Colonic mucosa (tissue), 4 donors: ENCODE data around the gene CSF3R. TPM values are rescaled to one million over a fixed set of nuclear protein-coding genes. Genes with fewer than 3 reads are reported as not detected.
A peak's percentile ranks its signal among the peaks of the same experiment; 100 is the strongest.

ENCODE experiments used
- DNase-seq: peaks from one replicate; pipeline ENCODE4 v3.0.0-alpha.2; 2020
- H3K27ac ChIP-seq: fragments of 200-600 bp; one replicate; pipeline ENCODE4 v1.8.0; 2021
- H3K27me3 ChIP-seq: fragments of 200-600 bp; one replicate; pipeline ENCODE4 v1.8.0; 2021
- H3K36me3 ChIP-seq: fragments of 200-600 bp; one replicate; pipeline ENCODE4 v1.8.0; 2021
- H3K4me1 ChIP-seq: fragments of 200-600 bp; one replicate; pipeline ENCODE4 v1.8.0; 2021; ENCODE audit warnings: mild to moderate bottlenecking
- H3K4me3 ChIP-seq: fragments of 200-600 bp; one replicate; pipeline ENCODE4 v1.8.0; 2021
- H3K9ac ChIP-seq, 2 donors: one replicate each; pipeline ENCODE4 v1.7.0; 2013; ENCODE audit warnings: control low read depth in 2 of 2, low read depth in 2 of 2, low read length in 2 of 2
- H3K9me3 ChIP-seq: fragments of 200-600 bp; one replicate; pipeline ENCODE4 v1.8.0; 2021
- intact Hi-C: fragments of 100-400 bp; cut with DNase I; formaldehyde crosslinking; loops from one replicate; pipeline ENCODE4 v1.14.1; 2022
- total RNA-seq, 2 donors: library from RNA; stranded (reverse); fragmentation: NEBNext Ultra II Directional in 1 of 2; extraction: Animal tissue kit (Norgen Biotek cat#: 25700) in 1 of 2; gene quantifications; one replicate each; pipeline ENCODE4 v1.2.1, GENCODE V29; 2021
- TF ChIP-seq, protein P1 (sequence below): fragments of 200-600 bp; IDR thresholded peaks from one replicate; pipeline ENCODE4 v1.8.0; 2022; ENCODE audit warnings: antibody characterized with exemption, mild to moderate bottlenecking
- donor health status: healthy.
- donor health status: DM: no; HTN: no; CAD: no.
- donor health status: DM: no; HTN: no; CAD: no.

CSF3R gene
- total RNA-seq, 2 donors from 2014 or later, result 1.1 to 3.8 TPM

- H3K9me3 ChIP-seq, result no peaks in the 10 kb centered on the region
- no peaks in the 10 kb centered on the region for H3K27me3 ChIP-seq
- peak overlapping the region; percentile 63 to 89 for H3K9ac ChIP-seq
- peaks cover 9% of the 10 kb centered on the region for H3K36me3 ChIP-seq
- peak overlapping the region; percentile 93 for H3K4me3 ChIP-seq
- H3K27ac ChIP-seq, result peak overlapping the region; percentile 71
- peaks cover 7% of the 10 kb centered on the region for H3K4me1 ChIP-seq
- intact Hi-C loops, result no loop called here
- DNase-seq, result no peak
- TF ChIP-seq, protein P1, sequence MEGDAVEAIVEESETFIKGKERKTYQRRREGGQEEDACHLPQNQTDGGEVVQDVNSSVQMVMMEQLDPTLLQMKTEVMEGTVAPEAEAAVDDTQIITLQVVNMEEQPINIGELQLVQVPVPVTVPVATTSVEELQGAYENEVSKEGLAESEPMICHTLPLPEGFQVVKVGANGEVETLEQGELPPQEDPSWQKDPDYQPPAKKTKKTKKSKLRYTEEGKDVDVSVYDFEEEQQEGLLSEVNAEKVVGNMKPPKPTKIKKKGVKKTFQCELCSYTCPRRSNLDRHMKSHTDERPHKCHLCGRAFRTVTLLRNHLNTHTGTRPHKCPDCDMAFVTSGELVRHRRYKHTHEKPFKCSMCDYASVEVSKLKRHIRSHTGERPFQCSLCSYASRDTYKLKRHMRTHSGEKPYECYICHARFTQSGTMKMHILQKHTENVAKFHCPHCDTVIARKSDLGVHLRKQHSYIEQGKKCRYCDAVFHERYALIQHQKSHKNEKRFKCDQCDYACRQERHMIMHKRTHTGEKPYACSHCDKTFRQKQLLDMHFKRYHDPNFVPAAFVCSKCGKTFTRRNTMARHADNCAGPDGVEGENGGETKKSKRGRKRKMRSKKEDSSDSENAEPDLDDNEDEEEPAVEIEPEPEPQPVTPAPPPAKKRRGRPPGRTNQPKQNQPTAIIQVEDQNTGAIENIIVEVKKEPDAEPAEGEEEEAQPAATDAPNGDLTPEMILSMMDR, result no peak
Measured at GRCh38 chr1:36464605-36465393, 17.9 kb downstream of the CSF3R start.

DNA sequence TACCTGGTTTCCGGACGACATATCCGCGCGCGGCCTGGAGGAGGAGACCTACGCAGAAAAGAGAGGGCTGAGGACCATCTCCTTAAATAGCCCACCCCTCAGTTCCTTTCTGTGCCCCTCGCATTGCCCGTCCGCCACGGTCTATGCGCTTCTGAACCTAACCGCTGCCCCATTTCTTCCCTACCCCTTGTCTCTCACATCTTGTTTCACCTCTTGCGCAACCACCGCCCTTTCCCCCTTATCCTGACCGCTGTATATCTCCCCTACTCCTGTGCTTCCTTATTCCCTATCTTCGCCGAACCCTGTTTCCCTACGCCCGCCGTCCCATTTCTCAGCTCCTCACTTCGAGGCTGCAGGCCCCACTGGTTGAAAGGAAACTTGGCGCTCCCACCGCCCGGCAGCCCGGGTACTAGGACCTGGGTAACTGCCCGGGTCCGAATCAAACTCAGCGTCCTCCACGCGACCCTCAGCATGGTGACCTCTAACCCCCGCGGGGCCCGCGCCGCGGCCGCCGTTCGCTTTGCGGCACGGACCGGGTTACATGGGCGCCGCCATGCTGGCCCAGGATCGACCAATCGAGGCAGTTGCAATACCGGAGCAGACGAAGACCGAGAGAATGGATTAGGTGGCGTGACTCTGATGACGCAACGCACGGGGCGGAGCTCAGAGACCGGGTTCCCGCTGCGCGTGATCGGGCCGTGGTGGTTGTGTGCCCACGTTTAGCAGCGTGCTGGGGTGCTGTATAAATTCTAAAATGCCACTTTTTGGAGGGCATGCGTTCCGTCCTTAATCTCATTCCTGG is 18.7 kb downstream of the CSF3R start, which contains the start of gene MRPS15:
MRPS15 (minus strand) TSS at position 582 of the 802 bp plus-strand sequence; CDS start at position 473, 109 bp downstream.
- TF ChIP-seq, protein P1, result no peak
- Histone ChIP-seq H3K9ac (peak within 1 kb of the TSS; percentile 89), H3K27ac (peak within 1 kb of the TSS; percentile 71), H3K4me3 (peak within 1 kb of the TSS; percentile 93), H3K4me1 (peaks cover 7% of the 10 kb centered on the region), H3K36me3 (peaks cover 9% of the 10 kb centered on the region), H3K9me3 (no peaks in the 10 kb centered on the region), H3K27me3 (no peaks in the 10 kb centered on the region)
- DNase-seq, result peak; percentile 98
- intact Hi-C loops, result no loop called here

- peaks cover 7% of the 10 kb centered on the region for H3K4me1 ChIP-seq
- peak overlapping the region; percentile 89 for H3K9ac ChIP-seq
- no peaks in the 10 kb centered on the region for H3K27me3 ChIP-seq
- H3K4me3 ChIP-seq, result peak overlapping the region; percentile 93
- intact Hi-C loops, result no loop called here
- H3K9me3 ChIP-seq, result no peaks in the 10 kb centered on the region
- TF ChIP-seq, protein P1, result no peak
- DNase-seq, result peak; percentile 25
- H3K36me3 ChIP-seq, result peaks cover 9% of the 10 kb centered on the region
- peak overlapping the region; percentile 71 for H3K27ac ChIP-seq
Measured at GRCh38 chr1:36463463-36463802, 19.3 kb downstream of the CSF3R start.

- H3K9me3 ChIP-seq, result no peaks in the 10 kb centered on the region
- peaks cover 9% of the 10 kb centered on the region for H3K36me3 ChIP-seq
- TF ChIP-seq, protein P1, result no peak
- no peak for DNase-seq
- no peaks in the 10 kb centered on the region for H3K27me3 ChIP-seq
- intact Hi-C loops, result no loop called here
- no peak overlapping the region for H3K4me3 ChIP-seq
- H3K27ac ChIP-seq, result no peak overlapping the region
- no peak overlapping the region for H3K9ac ChIP-seq
- peaks cover 7% of the 10 kb centered on the region for H3K4me1 ChIP-seq
Measured at GRCh38 chr1:36458910-36459309, 23.8 kb downstream of the CSF3R start.

GRCh38 chr1:36457691-36458090 is 25.0 kb downstream of the CSF3R start:
- intact Hi-C loops, result no loop called here
- DNase-seq, result no peak

More at GRCh38 chr1:36457691-36458090, 25.0 kb downstream of the CSF3R start:
- Histone ChIP-seq H3K4me3 (no peak overlapping the region), H3K4me1 (no peaks in the 10 kb centered on the region), H3K9me3 (no peaks in the 10 kb centered on the region), H3K9ac (no peak overlapping the region), H3K27me3 (no peaks in the 10 kb centered on the region), H3K36me3 (peaks cover 9% of the 10 kb centered on the region), H3K27ac (no peak overlapping the region)
- TF ChIP-seq, protein P1, result no peak
